PC-3 (cell line): ENCODE results near the gene SERPINA6. TPM values are rescaled to one million over a fixed set of nuclear protein-coding genes. Genes with fewer than 3 reads are reported as not detected.

Experiments
- ATAC-seq: fragments of 200-7000 bp; cut with Tn5 transposase; 2 replicates; pipeline ENCODE4 v1.9.1; 2020; ENCODE audit warnings: mild to moderate bottlenecking, moderate library complexity
- BruUV-seq: library from RNA; stranded (reverse); fragments of 400-500 nt; replicated peaks from 2 replicates; lab custom pipeline; 2021; lab: Mats Ljungman, UMichigan
- CTCF ChIA-PET: fragments of 300-600 bp; sonication (Branson Sonifier 250); formaldehyde crosslinking; loops from one replicate; lab custom pipeline; 2022; ENCODE audit warnings: antibody characterized with exemption; lab: Charles Lee
- POLR2A ChIA-PET: fragments of 300-600 bp; sonication (Branson Sonifier 250); formaldehyde crosslinking; loops from one replicate; lab custom pipeline; 2022; ENCODE audit warnings: antibody characterized with exemption; ENCODE audit not compliant: unreplicated experiment; lab: Charles Lee
- DNase-seq: peaks from one replicate; pipeline ENCODE4 v3.0.0-alpha.2; 2015
- H2AFZ ChIP-seq: fragments of 300-600 bp; sonication (generic); 2 replicates; pipeline ENCODE4 v1.6.0; 2016; ENCODE audit warnings: antibody characterized with exemption, low read length
- H3F3A ChIP-seq: fragments of 300-600 bp; sonication (generic); one replicate; pipeline ENCODE4 v1.6.0; 2017; ENCODE audit warnings: antibody characterized with exemption, low read length, control low read depth, mild to moderate bottlenecking; ENCODE audit not compliant: unreplicated experiment
- H3K27ac ChIP-seq: fragments of 300-600 bp; sonication (generic); 2 replicates; pipeline ENCODE4 v1.5.1; 2016; ENCODE audit warnings: mild to moderate bottlenecking, low read length
- H3K27me3 ChIP-seq: fragments of 300-600 bp; sonication (generic); 2 replicates; pipeline ENCODE4 v1.6.1; 2016; ENCODE audit warnings: low read length, mixed read lengths
- H3K36me3 ChIP-seq: fragments of 300-600 bp; sonication (generic); 2 replicates; pipeline ENCODE4 v1.6.1; 2016; ENCODE audit warnings: low read depth, mixed run types, low read length, mixed read lengths
- H3K4me1 ChIP-seq: fragments of 300-600 bp; sonication (generic); 2 replicates; pipeline ENCODE4 v1.5.1; 2016; ENCODE audit warnings: low read length; ENCODE audit not compliant: insufficient read depth
- H3K4me2 ChIP-seq: fragments of 300-600 bp; sonication (generic); 2 replicates; pipeline ENCODE4 v1.6.0; 2016; ENCODE audit warnings: low read length
- H3K4me3 ChIP-seq: fragments of 300-600 bp; sonication (generic); 2 replicates; pipeline ENCODE4 v1.5.1; 2016; ENCODE audit warnings: mild to moderate bottlenecking, low read length, mixed read lengths
- H3K79me2 ChIP-seq: fragments of 300-600 bp; sonication (generic); 2 replicates; pipeline ENCODE4 v1.6.1; 2017; ENCODE audit warnings: low read length, mixed read lengths
- H3K9ac ChIP-seq: fragments of 300-600 bp; sonication (generic); 2 replicates; pipeline ENCODE4 v1.6.0; 2016; ENCODE audit warnings: mild to moderate bottlenecking, low read length
- H3K9me2 ChIP-seq: fragments of 300-600 bp; sonication (generic); replicated peaks from 2 replicates; pipeline ENCODE4 v1.6.1; 2016; ENCODE audit warnings: mixed run types, low read length, mixed read lengths
- H3K9me3 ChIP-seq: fragments of 300-600 bp; sonication (generic); 2 replicates; pipeline ENCODE4 v1.6.1; 2016; ENCODE audit warnings: low read length, mixed read lengths
- H4K20me1 ChIP-seq: fragments of 300-600 bp; sonication (generic); 2 replicates; pipeline ENCODE4 v1.6.1; 2016; ENCODE audit warnings: low read length, mixed read lengths
- EZH2 ChIP-seq: fragments of 300-600 bp; sonication (generic); IDR thresholded peaks from one replicate; pipeline ENCODE4 v1.6.1; 2017; ENCODE audit warnings: antibody characterized with exemption, mild to moderate bottlenecking, low read length; ENCODE audit not compliant: unreplicated experiment
- EZH2phosphoT487 ChIP-seq: fragments of 300-600 bp; sonication (generic); IDR thresholded peaks from 2 replicates; pipeline ENCODE4 v1.6.1; 2018; ENCODE audit warnings: mild to moderate bottlenecking, antibody characterized with exemption, low read length, borderline replicate concordance
- intact Hi-C: fragments of 100-400 bp; cut with micrococcal nuclease; formaldehyde crosslinking; loops from 2 replicates; pipeline ENCODE4 v1.9.0; 2023
- total RNA-seq: library from RNA; depleted of rRNA; stranded (reverse); fragments of >200 nt; gene quantifications from 2 replicates; pipeline ENCODE4 v1.2.3, GENCODE V29; 2014
- TF ChIP-seq, protein P1 (sequence below): fragments of 300-600 bp; sonication (generic); conservative IDR thresholded peaks from 2 replicates; pipeline ENCODE4 v1.5.1; 2017; ENCODE audit warnings: antibody characterized with exemption, low read depth, mild to moderate bottlenecking, low read length

Gene SERPINA6
- total RNA-seq, 1 experiment from 2014 or later = not detected

- TF ChIP-seq, protein P1, sequence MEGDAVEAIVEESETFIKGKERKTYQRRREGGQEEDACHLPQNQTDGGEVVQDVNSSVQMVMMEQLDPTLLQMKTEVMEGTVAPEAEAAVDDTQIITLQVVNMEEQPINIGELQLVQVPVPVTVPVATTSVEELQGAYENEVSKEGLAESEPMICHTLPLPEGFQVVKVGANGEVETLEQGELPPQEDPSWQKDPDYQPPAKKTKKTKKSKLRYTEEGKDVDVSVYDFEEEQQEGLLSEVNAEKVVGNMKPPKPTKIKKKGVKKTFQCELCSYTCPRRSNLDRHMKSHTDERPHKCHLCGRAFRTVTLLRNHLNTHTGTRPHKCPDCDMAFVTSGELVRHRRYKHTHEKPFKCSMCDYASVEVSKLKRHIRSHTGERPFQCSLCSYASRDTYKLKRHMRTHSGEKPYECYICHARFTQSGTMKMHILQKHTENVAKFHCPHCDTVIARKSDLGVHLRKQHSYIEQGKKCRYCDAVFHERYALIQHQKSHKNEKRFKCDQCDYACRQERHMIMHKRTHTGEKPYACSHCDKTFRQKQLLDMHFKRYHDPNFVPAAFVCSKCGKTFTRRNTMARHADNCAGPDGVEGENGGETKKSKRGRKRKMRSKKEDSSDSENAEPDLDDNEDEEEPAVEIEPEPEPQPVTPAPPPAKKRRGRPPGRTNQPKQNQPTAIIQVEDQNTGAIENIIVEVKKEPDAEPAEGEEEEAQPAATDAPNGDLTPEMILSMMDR = no peak
- TF ChIP-seq EZH2 = no peak
- TF ChIP-seq EZH2phosphoT487 = no peak
- Histone ChIP-seq H3K9me2 (no peaks in the 10 kb centered on the region), H3K4me1 (peaks cover 27% of the 10 kb centered on the region), H2AFZ (no peak overlapping the region), H3K4me2 (no peak overlapping the region), H3K27ac (no peak overlapping the region), H3K9ac (no peak overlapping the region), H3K9me3 (no peaks in the 10 kb centered on the region), H3K36me3 (no peaks in the 10 kb centered on the region), H3K27me3 (no peaks in the 10 kb centered on the region), H3K79me2 (no peaks in the 10 kb centered on the region), H4K20me1 (no peaks in the 10 kb centered on the region), H3K4me3 (no peak overlapping the region), H3F3A (no peaks in the 10 kb centered on the region)
- no TSS peak for BruUV-seq
- DNase-seq = no peak
- no peak for ATAC-seq
- intact Hi-C loops = no loop called here
- CTCF ChIA-PET = no interaction called here
- POLR2A ChIA-PET = no interaction called here
Measured at GRCh38 chr14:94343238-94344005, 20.3 kb upstream of the SERPINA6 start.

GRCh38 chr14:94342334-94342934 lies 19.3 kb upstream of the SERPINA6 start:
- Histone ChIP-seq H3K36me3 (no peaks in the 10 kb centered on the region), H3K27me3 (no peaks in the 10 kb centered on the region), H2AFZ (no peak overlapping the region), H3F3A (no peaks in the 10 kb centered on the region), H3K4me1 (peaks cover 27% of the 10 kb centered on the region), H3K79me2 (no peaks in the 10 kb centered on the region), H3K9ac (no peak overlapping the region), H3K9me2 (no peaks in the 10 kb centered on the region), H3K9me3 (no peaks in the 10 kb centered on the region), H3K27ac (peak overlapping the region; percentile 51), H3K4me3 (no peak overlapping the region), H4K20me1 (no peaks in the 10 kb centered on the region), H3K4me2 (peak overlapping the region; percentile 9; the same call in 1 of the 2 replicates)
- CTCF ChIA-PET = no interaction called here
- TF ChIP-seq, protein P1 = no peak
- TF ChIP-seq EZH2 (no peak), EZH2phosphoT487 (no peak)
- DNase-seq = peak; percentile 93
- intact Hi-C loops = no loop called here
- ATAC-seq = peak; percentile 70
- POLR2A ChIA-PET = no interaction called here
- no TSS peak for BruUV-seq
